Keratinocyte (primary cell): ENCODE data around the gene CGNL1. TPM values are rescaled to one million over a fixed set of nuclear protein-coding genes. Genes with fewer than 3 reads are reported as not detected.

Experiments used
- DNase-seq: peaks from one replicate; pipeline ENCODE4 v3.0.0-alpha.2; 2011; ENCODE audit warnings: low read depth, missing footprints, low spot score
- FAIRE-seq: peaks from 2 replicates; lab custom pipeline; 2011; peaks lifted over from hg19 to GRCh38; lab: Jason Lieb, UNC
- H2AFZ ChIP-seq: 2 replicates; pipeline ENCODE4 v1.6.0; 2012; ENCODE audit warnings: low read length, control low read depth, inconsistent platforms; ENCODE audit not compliant: control insufficient read depth
- H3K27ac ChIP-seq: 2 replicates; pipeline ENCODE4 v1.5.1; 2011; ENCODE audit warnings: low read length; ENCODE audit not compliant: control insufficient read depth, insufficient read depth
- H3K27me3 ChIP-seq: 3 replicates; pipeline ENCODE4 v1.6.0; 2011; ENCODE audit warnings: low read length; ENCODE audit not compliant: control insufficient read depth, insufficient read depth; ENCODE audit errors: extremely low read depth
- H3K36me3 ChIP-seq, 2 experiments: 2 replicates in 1 of 2; 3 replicates in 1 of 2; pipeline ENCODE4 v1.5.1; 2011; ENCODE audit warnings: low read length in 2 of 2, mild to moderate bottlenecking in 1 of 2; ENCODE audit not compliant: control insufficient read depth in 2 of 2, insufficient read depth in 2 of 2; ENCODE audit errors: extremely low read depth in 1 of 2
- H3K4me1 ChIP-seq: 3 replicates; pipeline ENCODE4 v1.5.1; 2011; ENCODE audit warnings: low read length; ENCODE audit not compliant: control insufficient read depth, insufficient read depth; ENCODE audit errors: extremely low read depth
- H3K4me2 ChIP-seq: 3 replicates; pipeline ENCODE4 v1.6.0; 2011; ENCODE audit warnings: low read depth, low read length; ENCODE audit not compliant: control insufficient read depth, insufficient read depth; ENCODE audit errors: extremely low read depth
- H3K4me3 ChIP-seq, 3 experiments: fragments of 200-600 bp in 1 of 3; sonication (generic) in 1 of 3; 2 replicates in 2 of 3; 3 replicates in 1 of 3; pipeline ENCODE4 v1.5.1; 2011 to 2016; ENCODE audit warnings: low read length in 3 of 3, mild to moderate bottlenecking in 3 of 3, control low read depth in 2 of 3, inconsistent platforms in 1 of 3, low read depth in 1 of 3, mixed read lengths in 1 of 3, mixed run types in 1 of 3, moderate library complexity in 1 of 3; ENCODE audit not compliant: control insufficient read depth in 2 of 3, insufficient read depth in 2 of 3; ENCODE audit errors: extremely low read depth in 1 of 3
- H3K79me2 ChIP-seq: 2 replicates; pipeline ENCODE4 v1.6.0; 2012; ENCODE audit warnings: low read length; ENCODE audit not compliant: control insufficient read depth, insufficient read depth
- H3K9ac ChIP-seq: 3 replicates; pipeline ENCODE4 v1.6.0; 2011; ENCODE audit warnings: low read length; ENCODE audit not compliant: control insufficient read depth, insufficient read depth; ENCODE audit errors: extremely low read depth
- H3K9me1 ChIP-seq: 3 replicates; pipeline ENCODE4 v1.6.0; 2011; ENCODE audit warnings: low read length; ENCODE audit not compliant: control insufficient read depth, insufficient read depth; ENCODE audit errors: extremely low read depth
- H3K9me3 ChIP-seq: 2 replicates; pipeline ENCODE4 v1.5.1; 2012; ENCODE audit warnings: low read depth, low read length; ENCODE audit not compliant: control insufficient read depth
- H4K20me1 ChIP-seq: 3 replicates; pipeline ENCODE4 v1.6.0; 2011; ENCODE audit warnings: low read length; ENCODE audit not compliant: control insufficient read depth, insufficient read depth; ENCODE audit errors: extremely low read depth
- EZH2 ChIP-seq: IDR thresholded peaks from one replicate; pipeline ENCODE4 v1.6.1; 2012; ENCODE audit warnings: inconsistent platforms, mild to moderate bottlenecking, low read length, moderate library complexity
- dilution Hi-C: fragments of 300-500 bp; cut with MboI; formaldehyde crosslinking; loops from one replicate; pipeline ENCODE4 v1.7.0; 2020; ENCODE audit warnings: low sequenced_read_pairs; ENCODE audit not compliant: extremely low pct_ligation_motif_present
- polyA plus RNA-seq, 5 experiments: library from polyadenylated mRNA; depleted of rRNA in 3 of 5; stranded (reverse) in 3 of 5; stranded (forward) in 1 of 5; unstranded in 1 of 5; fragments of >200 nt; gene quantifications; 1 replicate in 1 of 5; 2 replicates in 3 of 5; 3 replicates in 1 of 5; pipeline versions ENCODE4 v1.2.1 to v1.2.3, GENCODE V29; 2011 to 2012; ENCODE audit warnings: missing spikeins in 2 of 5, low read depth in 1 of 5, low replicate concordance in 1 of 5
- TF ChIP-seq, protein P1 (sequence below), 3 experiments: IDR thresholded peaks in 1 of 3; conservative IDR thresholded peaks in 1 of 3; optimal IDR thresholded peaks in 1 of 3; 2 replicates in 2 of 3; 3 replicates in 1 of 3; pipeline versions ENCODE3 to v1.5.1; 2011; ENCODE audit warnings: low read length in 3 of 3, mild to moderate bottlenecking in 3 of 3, moderate library complexity in 2 of 3, control low read depth in 1 of 3, inconsistent platforms in 1 of 3; ENCODE audit not compliant: insufficient read depth in 2 of 3; ENCODE audit errors: extremely low read depth in 1 of 3

CGNL1 gene
- polyA plus RNA-seq, 1 donor (not counting 4 experiments of a cell fraction or from before 2014, with no cell fraction given) = 0.05 TPM

DNA sequence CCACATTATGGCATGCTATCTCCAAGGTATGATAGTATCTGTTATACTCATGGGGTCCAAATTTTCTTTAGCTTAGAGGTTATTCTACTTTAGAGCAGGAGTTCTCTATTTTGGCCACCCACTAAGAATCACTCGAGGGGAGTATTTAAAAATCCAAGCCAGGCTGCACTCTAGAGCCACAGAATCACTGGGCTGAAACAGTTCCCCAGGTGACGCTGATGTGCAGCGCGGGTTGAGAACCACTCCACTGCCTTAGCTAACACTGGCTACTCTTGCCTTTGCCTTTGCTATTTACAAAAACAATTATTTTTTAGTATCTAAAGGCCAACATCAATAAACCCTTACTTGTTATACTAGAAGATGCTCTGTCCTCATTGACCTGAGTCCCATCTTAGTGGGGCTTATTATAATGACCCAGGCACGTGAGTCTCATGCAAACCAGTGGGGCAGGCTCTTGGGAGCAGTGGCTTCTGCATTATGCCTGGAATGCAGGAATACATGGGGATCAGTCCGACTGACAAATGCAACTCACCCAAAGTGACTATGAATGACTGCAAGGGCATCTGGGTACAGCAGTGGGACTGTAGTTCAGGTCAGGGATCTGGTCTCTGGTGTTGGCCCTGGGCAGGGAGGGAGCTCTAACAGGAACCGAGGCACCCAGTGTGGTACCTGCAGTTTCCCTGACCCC, 21.7 kb upstream of the CGNL1 start:
- dilution Hi-C loops = no loop called here
- no peaks in the 10 kb centered on the region for H3K9me3 ChIP-seq
- TF ChIP-seq, protein P1, sequence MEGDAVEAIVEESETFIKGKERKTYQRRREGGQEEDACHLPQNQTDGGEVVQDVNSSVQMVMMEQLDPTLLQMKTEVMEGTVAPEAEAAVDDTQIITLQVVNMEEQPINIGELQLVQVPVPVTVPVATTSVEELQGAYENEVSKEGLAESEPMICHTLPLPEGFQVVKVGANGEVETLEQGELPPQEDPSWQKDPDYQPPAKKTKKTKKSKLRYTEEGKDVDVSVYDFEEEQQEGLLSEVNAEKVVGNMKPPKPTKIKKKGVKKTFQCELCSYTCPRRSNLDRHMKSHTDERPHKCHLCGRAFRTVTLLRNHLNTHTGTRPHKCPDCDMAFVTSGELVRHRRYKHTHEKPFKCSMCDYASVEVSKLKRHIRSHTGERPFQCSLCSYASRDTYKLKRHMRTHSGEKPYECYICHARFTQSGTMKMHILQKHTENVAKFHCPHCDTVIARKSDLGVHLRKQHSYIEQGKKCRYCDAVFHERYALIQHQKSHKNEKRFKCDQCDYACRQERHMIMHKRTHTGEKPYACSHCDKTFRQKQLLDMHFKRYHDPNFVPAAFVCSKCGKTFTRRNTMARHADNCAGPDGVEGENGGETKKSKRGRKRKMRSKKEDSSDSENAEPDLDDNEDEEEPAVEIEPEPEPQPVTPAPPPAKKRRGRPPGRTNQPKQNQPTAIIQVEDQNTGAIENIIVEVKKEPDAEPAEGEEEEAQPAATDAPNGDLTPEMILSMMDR (optimal IDR thresholded peaks at IDR 0.05 in 1 of 3, IDR thresholded peaks at IDR 0.05 in 1 of 3, conservative IDR thresholded peaks at IDR 0.05 in 1 of 3; ENCODE audit: extremely low read depth in 1 of 3, insufficient read depth in 2 of 3, low read length in 3 of 3) = no peak
- TF ChIP-seq EZH2 = no peak
- no peak overlapping the region for H3K4me3 ChIP-seq
- no peak overlapping the region for H3K4me2 ChIP-seq
- peaks cover 11% of the 10 kb centered on the region for H3K4me1 ChIP-seq
- H3K79me2 ChIP-seq = no peaks in the 10 kb centered on the region
- no peaks in the 10 kb centered on the region for H4K20me1 ChIP-seq
- H3K27me3 ChIP-seq = no peaks in the 10 kb centered on the region
- no peak overlapping the region for H2AFZ ChIP-seq
- no peaks in the 10 kb centered on the region for H3K36me3 ChIP-seq
- no peak overlapping the region for H3K9ac ChIP-seq
- FAIRE-seq = no peak
- DNase-seq = no peak
- no peaks in the 10 kb centered on the region for H3K9me1 ChIP-seq
- no peak overlapping the region for H3K27ac ChIP-seq

DNA sequence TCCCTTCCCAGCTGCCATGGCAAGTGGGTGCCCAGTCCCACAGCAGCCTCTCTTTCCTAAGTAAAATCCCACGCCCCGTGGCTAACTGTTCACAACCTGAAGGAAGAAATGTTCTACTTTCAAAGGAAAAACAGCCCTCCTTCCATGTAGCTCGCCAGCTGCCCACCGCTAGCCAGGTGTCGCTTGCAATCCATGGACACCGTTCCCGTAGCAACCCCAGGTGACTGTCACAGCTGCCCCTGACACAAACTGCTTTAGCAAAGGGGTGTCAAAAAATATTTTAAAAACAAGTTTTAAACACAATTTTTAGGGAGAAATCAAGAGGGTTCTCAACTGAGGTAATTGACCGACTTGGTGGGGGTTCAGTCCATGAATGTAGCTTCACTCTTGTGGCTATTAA, 21.0 kb upstream of the CGNL1 start:
- H3K9me3 ChIP-seq = no peaks in the 10 kb centered on the region
- TF ChIP-seq, protein P1 (optimal IDR thresholded peaks at IDR 0.05 in 1 of 3, IDR thresholded peaks at IDR 0.05 in 1 of 3, conservative IDR thresholded peaks at IDR 0.05 in 1 of 3; ENCODE audit: extremely low read depth in 1 of 3, insufficient read depth in 2 of 3, low read length in 3 of 3) = no peak
- TF ChIP-seq EZH2 = no peak
- no peaks in the 10 kb centered on the region for H3K27me3 ChIP-seq
- H3K9ac ChIP-seq = no peak overlapping the region
- H3K36me3 ChIP-seq = no peaks in the 10 kb centered on the region
- H4K20me1 ChIP-seq = no peaks in the 10 kb centered on the region
- no peak overlapping the region for H3K4me3 ChIP-seq
- no peak for DNase-seq
- no peak overlapping the region for H2AFZ ChIP-seq
- H3K9me1 ChIP-seq = no peaks in the 10 kb centered on the region
- FAIRE-seq = no peak
- H3K4me1 ChIP-seq = peaks cover 11% of the 10 kb centered on the region
- H3K79me2 ChIP-seq = no peaks in the 10 kb centered on the region
- dilution Hi-C loops = no loop called here
- H3K4me2 ChIP-seq = no peak overlapping the region
- H3K27ac ChIP-seq = no peak overlapping the region
